Eye (tissue), 1 donor: ENCODE measurements around the gene IFITM2.
"Not testable (repeated sequence)": the region's sequence is repeated elsewhere in the genome, so short reads cannot be mapped to it uniquely, and the experiment has no call there.

Experiments used
- DNase-seq: peaks from one replicate; pipeline ENCODE4 v3.0.0-alpha.2; 2015

Gene IFITM2

GRCh38 chr11:293852-294661, 13.6 kb upstream of the IFITM2 start:
- DNase-seq = no peak

- no peak for DNase-seq
These were observed 12.8 kb upstream of the IFITM2 start for GRCh38 chr11:294780-295179.

- DNase-seq = no peak
These were observed 12.1 kb upstream of the IFITM2 start for GRCh38 chr11:295351-296170.

- no peak for DNase-seq
These were observed 11.2 kb upstream of the IFITM2 start for GRCh38 chr11:296171-297050.

- DNase-seq = no peak
These were observed 10.5 kb upstream of the IFITM2 start for GRCh38 chr11:297051-297585.

GRCh38 chr11:297586-298405, 9.8 kb upstream of the IFITM2 start:
- DNase-seq = no peak

GRCh38 chr11:298406-299065, 9.1 kb upstream of the IFITM2 start:
- DNase-seq = no peak

GRCh38 chr11:299081-299891, 8.3 kb upstream of the IFITM2 start, which contains the start of gene IFITM5:
Gene IFITM5, minus strand, starts transcription at chr11:299526. Its CDS starts 36 bp downstream, at chr11:299490.
- DNase-seq = no peak

- peak; percentile 44 for DNase-seq
These were observed 7.5 kb upstream of the IFITM2 start for GRCh38 chr11:299951-300735.

GRCh38 chr11:303363-303762, 4.3 kb upstream of the IFITM2 start:
- no peak for DNase-seq

GRCh38 chr11:304061-304506, 3.5 kb upstream of the IFITM2 start:
- no peak for DNase-seq

- DNase-seq = peak; percentile 87
These were observed 2.4 kb upstream of the IFITM2 start for GRCh38 chr11:304915-305843.

- no peak for DNase-seq
These were observed 1.8 kb upstream of the IFITM2 start for GRCh38 chr11:305844-306211.

- DNase-seq = peak; percentile 37
These were observed 808 bp upstream of the IFITM2 start for GRCh38 chr11:306645-307371.

GRCh38 chr11:308740-309665, 1.4 kb downstream of the IFITM2 start:
- DNase-seq = not testable (repeated sequence)

GRCh38 chr11:309979-310572, 2.5 kb downstream of the IFITM2 start:
- not testable (repeated sequence) for DNase-seq
